Prostate gland (tissue), 2 donors: ENCODE data around the gene TRPV3. TPM values are rescaled to one million over a fixed set of nuclear protein-coding genes. Genes with fewer than 3 reads are reported as not detected.

Experiments
- DNase-seq: peaks from one replicate; pipeline ENCODE4 v3.0.0-alpha.2; 2019; ENCODE audit warnings: low spot score
- H3K27ac ChIP-seq, 2 donors: fragments of 200-600 bp; sonication (generic); 2 replicates each; pipeline ENCODE4 v1.5.1; 2017 to 2019
- H3K27me3 ChIP-seq: fragments of 200-600 bp; sonication (generic); replicated peaks from 2 replicates; pipeline ENCODE4 v1.5.1; 2019; ENCODE audit not compliant: insufficient read depth
- H3K36me3 ChIP-seq, 2 donors: fragments of 200-600 bp; sonication (generic); 1 replicate in 1 of 2; 2 replicates in 1 of 2; pipeline versions ENCODE4 v1.5.1 to v1.8.1; 2017 to 2019
- H3K4me1 ChIP-seq: fragments of 200-600 bp; sonication (generic); replicated peaks from 2 replicates; pipeline ENCODE4 v1.5.1; 2019
- H3K4me3 ChIP-seq, 2 donors: fragments of 200-600 bp; sonication (generic); 2 replicates each; pipeline ENCODE4 v1.5.1; 2017 to 2019
- H3K9me3 ChIP-seq: fragments of 200-600 bp; sonication (generic); 2 replicates; pipeline ENCODE4 v1.5.1; 2017
- CTCF ChIP-seq, 4 experiments: fragments of 200-600 bp in 2 of 4; fragments of 450-650 bp in 2 of 4; sonication (generic) in 2 of 4; IDR thresholded peaks; 1 replicate in 3 of 4; 2 replicates in 1 of 4; pipeline ENCODE4 v1.5.1; 2016 to 2019; ENCODE audit warnings: antibody characterized with exemption in 4 of 4, mild to moderate bottlenecking in 2 of 4, moderate library complexity in 2 of 4
- POLR2A ChIP-seq: fragments of 450-650 bp; IDR thresholded peaks from one replicate; pipeline ENCODE4 v1.6.1; 2016; ENCODE audit warnings: antibody characterized with exemption, mild to moderate bottlenecking
- POLR2AphosphoS5 ChIP-seq: sonication (generic); formaldehyde crosslinking; IDR thresholded peaks from one replicate; pipeline ENCODE4 v1.6.1; 2017; ENCODE audit warnings: antibody characterized with exemption
- WGBS: methylation state at CpG from one replicate; pipeline ENCODE4 v1.1.5; 2018; 5-methylcytosine and 5-hydroxymethylcytosine counted together
- intact Hi-C: fragments of 100-400 bp; cut with DNase I; formaldehyde crosslinking; loops from one replicate; pipeline ENCODE4 v1.14.2; 2022
- total RNA-seq, 2 donors: library from RNA; depleted of rRNA; stranded (reverse); fragments of >200 nt; gene quantifications; one replicate each; pipeline ENCODE4 v1.1.0, GENCODE V29; 2016

The TRPV3 gene
- total RNA-seq, 2 donors from 2014 or later = 10.5 TPM; not detected in 1

GRCh38 chr17:3558603-3559269, 1.1 kb upstream of the TRPV3 start:
- Histone ChIP-seq H3K4me1 (no peaks in the 10 kb centered on the region), H3K9me3 (no peaks in the 10 kb centered on the region), H3K27ac (no peak overlapping the region), H3K4me3 (no peak overlapping the region), H3K27me3 (no peaks in the 10 kb centered on the region), H3K36me3 (no peaks in the 10 kb centered on the region)
- DNase-seq = no peak
- TF ChIP-seq CTCF (IDR thresholded peaks at IDR 0.05) (no peak), POLR2AphosphoS5 (no peak), POLR2A (no peak)
- intact Hi-C loops = loop anchor here (5.0 kb wide), 1 partner anchor 1749 kb away; no protein-coding TSS in a partner anchor
- 48% methylated on average over 25 of the region's 25 CpGs for WGBS

GRCh38 chr17:3556916-3557767, 470 bp downstream of the TRPV3 start:
- Histone ChIP-seq H3K4me1 (no peaks in the 10 kb centered on the region), H3K27me3 (no peaks in the 10 kb centered on the region), H3K4me3 (no peak overlapping the region), H3K27ac (no peak overlapping the region), H3K9me3 (no peaks in the 10 kb centered on the region), H3K36me3 (no peaks in the 10 kb centered on the region)
- no peak for TF ChIP-seq CTCF (IDR thresholded peaks at IDR 0.05)
- intact Hi-C loops = loop anchor here (5.0 kb wide), 1 partner anchor 1750 kb away; no protein-coding TSS in a partner anchor
- DNase-seq = no peak
- 61% methylated on average over 15 of the region's 15 CpGs for WGBS

DNA sequence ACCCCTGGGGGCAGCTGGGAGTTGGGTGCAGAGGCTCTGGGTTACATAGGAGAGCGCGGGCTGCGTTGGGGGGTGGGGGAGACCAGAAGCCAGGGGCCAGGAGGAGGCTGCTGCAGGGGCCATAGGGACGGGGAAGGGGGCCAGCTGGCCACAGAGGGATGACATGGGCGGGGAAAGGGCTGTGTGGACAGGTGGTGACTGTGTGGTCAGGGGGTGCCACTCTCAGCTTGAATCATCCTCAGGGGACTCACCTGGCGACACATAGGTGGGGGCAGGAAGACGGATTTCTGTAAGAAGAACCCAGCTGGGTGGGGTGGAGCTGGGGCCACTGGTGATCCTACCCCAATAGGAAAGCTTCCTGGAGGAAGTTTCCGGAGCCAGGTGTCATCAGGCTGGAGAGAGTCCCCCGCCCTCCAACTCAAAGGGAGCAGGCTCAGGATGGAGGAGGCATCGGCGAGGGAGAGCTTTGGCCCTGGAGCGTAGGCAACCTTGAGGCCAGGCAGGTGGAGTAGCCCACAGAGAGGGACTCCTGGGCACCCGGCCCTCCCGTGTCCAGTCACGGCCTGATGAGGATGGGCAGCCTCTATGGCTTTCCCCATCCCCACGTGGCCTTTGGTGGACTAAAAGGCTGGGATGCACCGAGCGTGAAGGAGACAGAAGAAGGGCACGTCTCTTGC, 1.2 kb downstream of the TRPV3 start:
- Histone ChIP-seq H3K27ac (no peak overlapping the region), H3K27me3 (no peaks in the 10 kb centered on the region), H3K36me3 (no peaks in the 10 kb centered on the region), H3K4me1 (no peaks in the 10 kb centered on the region), H3K4me3 (no peak overlapping the region), H3K9me3 (no peaks in the 10 kb centered on the region)
- DNase-seq = no peak
- TF ChIP-seq POLR2AphosphoS5 (no peak), POLR2A (no peak), CTCF (IDR thresholded peaks at IDR 0.05) (no peak)
- 95% methylated on average over 19 of the region's 19 CpGs for WGBS
- intact Hi-C loops = loop anchor here (5.0 kb wide), 1 partner anchor 1751 kb away; no protein-coding TSS in a partner anchor

DNA sequence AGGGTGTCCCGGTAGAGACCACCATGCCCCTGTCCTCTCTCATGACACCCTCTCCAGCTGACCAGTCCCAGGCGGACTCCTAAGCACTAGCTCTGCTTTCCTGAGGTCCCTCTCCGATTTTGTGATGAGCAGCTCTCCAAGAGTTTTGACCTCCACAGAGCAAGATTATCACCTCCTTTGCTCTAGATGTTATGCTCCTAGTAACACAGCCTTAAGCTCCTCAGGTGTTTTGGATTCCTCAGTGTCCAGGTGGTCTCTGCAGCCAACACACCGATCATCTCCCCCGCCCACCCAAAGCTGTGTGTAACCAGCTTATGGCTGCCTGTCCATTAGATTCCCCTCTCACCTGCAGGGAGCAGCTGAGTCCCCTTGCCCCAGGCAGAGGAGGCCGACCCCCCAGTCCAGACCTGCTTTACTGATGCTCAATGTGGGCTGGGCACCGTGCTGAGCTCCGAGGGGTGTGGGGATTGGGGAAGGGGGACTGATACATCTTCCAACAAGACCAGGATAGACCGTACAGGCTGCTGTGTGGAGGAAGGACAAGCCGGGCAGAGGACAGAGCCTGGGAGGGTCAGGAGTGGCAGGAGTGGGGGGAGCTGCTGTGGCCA, 2.3 kb downstream of the TRPV3 start:
- Histone ChIP-seq H3K27me3 (no peaks in the 10 kb centered on the region), H3K36me3 (no peaks in the 10 kb centered on the region), H3K4me1 (no peaks in the 10 kb centered on the region), H3K4me3 (no peak overlapping the region), H3K27ac (no peak overlapping the region), H3K9me3 (no peaks in the 10 kb centered on the region)
- DNase-seq = no peak
- intact Hi-C loops = loop anchor here (5.0 kb wide), 1 partner anchor 1752 kb away; no protein-coding TSS in a partner anchor
- 83% methylated on average over 10 of the region's 10 CpGs for WGBS
- no peak for TF ChIP-seq POLR2A
- TF ChIP-seq POLR2AphosphoS5 = no peak
- no peak for TF ChIP-seq CTCF (IDR thresholded peaks at IDR 0.05)
